ENCODE results near the gene SPEF2. TPM values are rescaled to one million over a fixed set of nuclear protein-coding genes. Genes with fewer than 3 reads are reported as not detected.

Gene SPEF2
- total RNA-seq, 1 experiment from 2014 or later = 0.15 TPM

DNA sequence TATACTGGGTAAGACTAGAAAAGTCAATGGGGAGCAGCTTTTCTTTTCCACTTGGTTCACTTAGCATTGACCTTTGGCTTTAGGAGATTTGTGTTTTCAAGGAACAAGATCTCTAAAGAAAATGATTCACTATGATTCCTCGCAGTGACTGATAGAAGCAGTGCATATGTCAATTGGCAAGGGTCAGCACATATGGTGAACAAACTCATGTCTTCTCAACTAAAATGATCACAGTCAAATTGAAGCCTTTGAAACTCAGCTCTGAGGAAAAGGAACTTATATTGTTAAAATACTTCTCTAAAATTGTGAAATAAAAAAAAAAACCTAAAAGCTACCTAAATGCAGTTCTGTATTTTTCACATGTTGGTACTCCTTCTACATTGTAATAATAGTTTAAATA lies 195.9 kb downstream of the SPEF2 start:
- Mint-ChIP-seq H3K27me3 (ENCODE audit: low read depth) (no peaks in the 10 kb centered on the region; the same call in 1 of the 2 replicates), H3K4me3 (no peak overlapping the region), H3K36me3 (no peaks in the 10 kb centered on the region), H3K27ac (no peak overlapping the region), H3K9me3 (no peaks in the 10 kb centered on the region), H3K4me1 (no peaks in the 10 kb centered on the region)
- no peak for DNase-seq (ENCODE audit: low spot score)
- ATAC-seq = no peak
- TF ChIP-seq, protein P1, sequence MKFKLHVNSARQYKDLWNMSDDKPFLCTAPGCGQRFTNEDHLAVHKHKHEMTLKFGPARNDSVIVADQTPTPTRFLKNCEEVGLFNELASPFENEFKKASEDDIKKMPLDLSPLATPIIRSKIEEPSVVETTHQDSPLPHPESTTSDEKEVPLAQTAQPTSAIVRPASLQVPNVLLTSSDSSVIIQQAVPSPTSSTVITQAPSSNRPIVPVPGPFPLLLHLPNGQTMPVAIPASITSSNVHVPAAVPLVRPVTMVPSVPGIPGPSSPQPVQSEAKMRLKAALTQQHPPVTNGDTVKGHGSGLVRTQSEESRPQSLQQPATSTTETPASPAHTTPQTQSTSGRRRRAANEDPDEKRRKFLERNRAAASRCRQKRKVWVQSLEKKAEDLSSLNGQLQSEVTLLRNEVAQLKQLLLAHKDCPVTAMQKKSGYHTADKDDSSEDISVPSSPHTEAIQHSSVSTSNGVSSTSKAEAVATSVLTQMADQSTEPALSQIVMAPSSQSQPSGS (CRISPR knock-in tag; IDR thresholded peaks at IDR 0.05; ENCODE audit: borderline replicate concordance, low read depth) = no peak
- TF ChIP-seq ZNF317 (CRISPR knock-in tag; IDR thresholded peaks at IDR 0.05; ENCODE audit: borderline replicate concordance, low read depth) (no peak), ETV6 (CRISPR knock-in tag; IDR thresholded peaks at IDR 0.05) (no peak), FOXP1 (CRISPR knock-in tag; IDR thresholded peaks at IDR 0.05; ENCODE audit: borderline replicate concordance) (no peak), OVOL2 (CRISPR knock-in tag; IDR thresholded peaks at IDR 0.05; ENCODE audit: borderline replicate concordance) (no peak), JAZF1 (CRISPR knock-in tag; IDR thresholded peaks at IDR 0.05) (no peak), ATF3 (CRISPR knock-in tag; conservative IDR thresholded peaks at IDR 0.05) (no peak), SMAD4 (CRISPR knock-in tag; IDR thresholded peaks at IDR 0.05) (no peak), FOXJ3 (CRISPR knock-in tag; IDR thresholded peaks at IDR 0.05; ENCODE audit: borderline replicate concordance) (no peak), ATF6 (CRISPR knock-in tag; IDR thresholded peaks at IDR 0.05) (no peak), TEAD4 (CRISPR knock-in tag; IDR thresholded peaks at IDR 0.05) (no peak), ZNF281 (CRISPR knock-in tag; IDR thresholded peaks at IDR 0.05) (no peak), EMX1 (CRISPR knock-in tag; IDR thresholded peaks at IDR 0.05) (no peak), NFE2L1 (CRISPR knock-in tag; IDR thresholded peaks at IDR 0.05) (no peak), ZBTB43 (CRISPR knock-in tag; IDR thresholded peaks at IDR 0.05) (no peak), TEAD1 (CRISPR knock-in tag; IDR thresholded peaks at IDR 0.05) (no peak), ZNF232 (CRISPR knock-in tag; IDR thresholded peaks at IDR 0.05) (no peak)
- TF ChIP-seq, protein P2, sequence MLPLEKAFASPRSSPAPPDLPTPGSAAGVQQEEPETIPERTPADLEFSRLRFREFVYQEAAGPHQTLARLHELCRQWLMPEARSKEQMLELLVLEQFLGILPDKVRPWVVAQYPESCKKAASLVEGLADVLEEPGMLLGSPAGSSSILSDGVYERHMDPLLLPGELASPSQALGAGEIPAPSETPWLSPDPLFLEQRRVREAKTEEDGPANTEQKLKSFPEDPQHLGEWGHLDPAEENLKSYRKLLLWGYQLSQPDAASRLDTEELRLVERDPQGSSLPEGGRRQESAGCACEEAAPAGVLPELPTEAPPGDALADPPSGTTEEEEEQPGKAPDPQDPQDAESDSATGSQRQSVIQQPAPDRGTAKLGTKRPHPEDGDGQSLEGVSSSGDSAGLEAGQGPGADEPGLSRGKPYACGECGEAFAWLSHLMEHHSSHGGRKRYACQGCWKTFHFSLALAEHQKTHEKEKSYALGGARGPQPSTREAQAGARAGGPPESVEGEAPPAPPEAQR (CRISPR knock-in tag; IDR thresholded peaks at IDR 0.05) = no peak
- CTCF ChIA-PET = interaction anchor here (0.8 to 1.3 kb wide), 2 partner anchors 112 kb away, joined by 3 read pairs; no protein-coding TSS in a partner anchor
- POLR2A ChIA-PET = no interaction called here
